HepG2 (cell line): ENCODE data around the gene PGP. TPM values are rescaled to one million over a fixed set of nuclear protein-coding genes. Genes with fewer than 3 reads are reported as not detected.

Experiments
- ATF7-NPFF ChIP-seq: sonication (generic); formaldehyde crosslinking; IDR thresholded peaks from 2 replicates; pipeline ENCODE4 v1.8.1; 2023; ENCODE audit warnings: mild to moderate bottlenecking, low read depth, missing genetic modification reagents, moderate library complexity
- EED ChIP-seq: sonication (generic); formaldehyde crosslinking; IDR thresholded peaks from 2 replicates; pipeline ENCODE4 v1.5.0; 2020; ENCODE audit warnings: mild to moderate bottlenecking, missing genetic modification reagents
- LCORL ChIP-seq, 2 experiments: fragments of 450-650 bp in 1 of 2; sonication (generic) in 1 of 2; formaldehyde crosslinking in 1 of 2; IDR thresholded peaks; 2 replicates each; pipeline versions ENCODE4 v1.5.0 to v1.6.1; 2017 to 2020; ENCODE audit warnings: antibody characterized with exemption in 1 of 2, missing genetic modification reagents in 1 of 2
- MAX ChIP-seq: IDR thresholded peaks from 2 replicates; pipeline ENCODE4 v1.6.1; 2012; ENCODE audit warnings: inconsistent platforms
- MED8 ChIP-seq: sonication (generic); formaldehyde crosslinking; IDR thresholded peaks from 2 replicates; pipeline ENCODE4 v1.8.1; 2023; ENCODE audit warnings: mild to moderate bottlenecking, missing genetic modification reagents; ENCODE audit not compliant: insufficient replicate concordance
- NPAS2 ChIP-seq: sonication (generic); formaldehyde crosslinking; IDR thresholded peaks from 2 replicates; pipeline ENCODE4 v1.8.0; 2022; ENCODE audit warnings: mild to moderate bottlenecking, missing genetic modification reagents, borderline replicate concordance
- PRPF4 ChIP-seq: fragments of 200-400 bp; formaldehyde crosslinking; IDR thresholded peaks from 2 replicates; pipeline ENCODE4 v1.6.1; 2016; ENCODE audit warnings: low read length, low read depth; ENCODE audit not compliant: poor library complexity, severe bottlenecking
- RFXANK ChIP-seq: IDR thresholded peaks from 2 replicates; pipeline ENCODE4 v1.6.1; 2016
- SATB2 ChIP-seq: sonication (generic); formaldehyde crosslinking; IDR thresholded peaks from 2 replicates; pipeline ENCODE4 v1.5.0; 2020; ENCODE audit warnings: missing genetic modification reagents
- SIX1 ChIP-seq: sonication (generic); formaldehyde crosslinking; IDR thresholded peaks from 2 replicates; pipeline ENCODE4 v1.4.0; 2020; ENCODE audit warnings: missing genetic modification reagents, borderline replicate concordance
- SRSF9 ChIP-seq: fragments of 200-400 bp; formaldehyde crosslinking; IDR thresholded peaks from 2 replicates; pipeline ENCODE4 v1.6.1; 2018; ENCODE audit warnings: borderline replicate concordance, mild to moderate bottlenecking, low read depth, low read length; ENCODE audit not compliant: insufficient read depth, poor library complexity, severe bottlenecking
- SUZ12 ChIP-seq: fragments of 150-350 bp; IDR thresholded peaks from 2 replicates; pipeline ENCODE4 v1.6.1; 2014; ENCODE audit warnings: low read depth, low read length
- TERF1 ChIP-seq: sonication (generic); formaldehyde crosslinking; IDR thresholded peaks from 2 replicates; pipeline ENCODE4 v1.8.0; 2022; ENCODE audit warnings: mild to moderate bottlenecking, missing genetic modification reagents, moderate library complexity
- TFE3 ChIP-seq: IDR thresholded peaks from 2 replicates; pipeline ENCODE4 v1.6.1; 2016
- TRIM24 ChIP-seq: sonication (generic); formaldehyde crosslinking; IDR thresholded peaks from 2 replicates; pipeline ENCODE4 v1.8.0; 2022; ENCODE audit warnings: mild to moderate bottlenecking, missing genetic modification reagents
- USF2 ChIP-seq, 2 experiments: sonication (generic) in 1 of 2; formaldehyde crosslinking in 1 of 2; IDR thresholded peaks; 2 replicates each; pipeline versions ENCODE4 v1.5.1 to v1.6.1; 2011 to 2020; ENCODE audit warnings: borderline replicate concordance in 1 of 2, low read depth in 1 of 2, low read length in 1 of 2, mild to moderate bottlenecking in 1 of 2, missing genetic modification reagents in 1 of 2, moderate library complexity in 1 of 2
- ZNF136 ChIP-seq: sonication (generic); formaldehyde crosslinking; IDR thresholded peaks from 2 replicates; pipeline ENCODE4 v1.8.1; 2022; ENCODE audit warnings: low read depth, mild to moderate bottlenecking, moderate library complexity, missing genetic modification reagents
- ZNF224 ChIP-seq: sonication (generic); formaldehyde crosslinking; IDR thresholded peaks from 2 replicates; pipeline ENCODE4 v1.5.0; 2020; ENCODE audit warnings: mild to moderate bottlenecking, missing genetic modification reagents
- ZNF44 ChIP-seq: sonication (generic); formaldehyde crosslinking; IDR thresholded peaks from 2 replicates; pipeline ENCODE4 v1.5.1; 2020; ENCODE audit warnings: mild to moderate bottlenecking, missing genetic modification reagents
- ZNF766 ChIP-seq: sonication (generic); formaldehyde crosslinking; IDR thresholded peaks from 2 replicates; pipeline ENCODE4 v1.5.0; 2020; ENCODE audit warnings: missing genetic modification reagents, borderline replicate concordance
- ZNF792 ChIP-seq: IDR thresholded peaks from 2 replicates; pipeline ENCODE4 v1.6.1; 2016
- polyA plus RNA-seq, 8 experiments: library from polyadenylated mRNA; depleted of rRNA in 3 of 8; stranded (reverse) in 7 of 8; unstranded in 1 of 8; fragments of >200 nt; fragmentation: Illumina TruSeq in 4 of 8; extraction: Trizol in 4 of 8; gene quantifications; 2 replicates each; pipeline versions ENCODE4 v1.2.1 to v1.2.3, GENCODE V29; 2011 to 2016; ENCODE audit warnings: low read depth in 4 of 8, missing spikeins in 1 of 8, mixed read lengths in 1 of 8; ENCODE audit not compliant: insufficient read depth in 1 of 8
- total RNA-seq, 5 experiments: library from RNA; depleted of rRNA; stranded (reverse); fragments of >200 nt; fragmentation: Illumina TruSeq; extraction: Trizol; gene quantifications; 2 replicates each; pipeline ENCODE4 v1.2.3, GENCODE V29; 2016; ENCODE audit warnings: low read depth in 1 of 5

PGP gene
- total and polyA plus RNA-seq, 2 of the 13 experiments (the other 11 are each of a cell fraction or from before 2014, with no cell fraction given), result 7.3 to 18.3 TPM

- TF ChIP-seq EED (CRISPR knock-in tag), result 0 out of 2 replicates have a peak, but pooled peaks have one; percentile 50
- TF ChIP-seq SIX1 (CRISPR knock-in tag), result no peak
- TF ChIP-seq ZNF224 (CRISPR knock-in tag), result peak; percentile 77; the same call in 1 of the 2 replicates
- TF ChIP-seq NPAS2, result no peak
- no peak for TF ChIP-seq TERF1 (CRISPR knock-in tag)
- TF ChIP-seq LCORL (IDR thresholded peaks at IDR 0.05), result peak; percentile 35; the same call in 1 of the 2 replicates
- TF ChIP-seq LCORL (CRISPR knock-in tag; IDR thresholded peaks at IDR 0.05), result peak; percentile 69
- peak; percentile 75; the same call in 1 of the 2 replicates for TF ChIP-seq MAX
- TF ChIP-seq ATF7-NPFF (CRISPR knock-in tag), result peak; percentile 74; the same call in 1 of the 2 replicates
- TF ChIP-seq SUZ12, result no peak
- no peak for TF ChIP-seq USF2 (IDR thresholded peaks at IDR 0.05; ENCODE audit: low read depth, low read length)
- TF ChIP-seq USF2 (CRISPR knock-in tag; IDR thresholded peaks at IDR 0.05; ENCODE audit: borderline replicate concordance), result no peak; the same call in 1 of the 2 replicates
- peak; percentile 81; the same call in 1 of the 2 replicates for TF ChIP-seq SATB2
- no peak; the same call in 1 of the 2 replicates for TF ChIP-seq ZNF136
- no peak for TF ChIP-seq ZNF44
- no peak for TF ChIP-seq TFE3 (CRISPR knock-in tag)
- TF ChIP-seq ZNF792 (CRISPR knock-in tag), result peak; percentile 71; the same call in 1 of the 2 replicates
- peak; percentile 78; the same call in 1 of the 2 replicates for TF ChIP-seq RFXANK (CRISPR knock-in tag)
- no peak; the same call in 1 of the 2 replicates for TF ChIP-seq ZNF766
- TF ChIP-seq TRIM24 (CRISPR knock-in tag), result no peak
- TF ChIP-seq PRPF4, result no peak
- TF ChIP-seq SRSF9, result no peak
- peak; percentile 71 for TF ChIP-seq MED8 (CRISPR knock-in tag)
Observed at GRCh38 chr16:2251296-2252111, 36.9 kb upstream of the PGP start, which contains the start of gene ECI1 (continued).
